ENCODE measurements around the gene ICAM5.

Gene ICAM5

GRCh38 chr19:10292789-10293636 is 3.3 kb downstream of the ICAM5 start:
- no peak for DNase-seq

GRCh38 chr19:10293637-10294367 is 4.0 kb downstream of the ICAM5 start:
- DNase-seq, result no peak

DNA sequence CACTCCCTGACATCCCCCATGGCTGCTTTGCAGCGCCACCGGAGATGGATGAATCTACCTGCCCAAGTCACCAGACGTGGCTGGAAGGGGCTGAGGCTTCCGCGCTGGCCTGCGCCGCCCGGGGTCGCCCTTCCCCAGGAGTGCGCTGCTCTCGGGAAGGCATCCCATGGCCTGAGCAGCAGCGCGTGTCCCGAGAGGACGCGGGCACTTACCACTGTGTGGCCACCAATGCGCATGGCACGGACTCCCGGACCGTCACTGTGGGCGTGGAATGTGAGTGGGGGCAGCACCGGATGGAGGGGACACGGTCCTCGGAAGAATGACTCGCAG is 4.6 kb downstream of the ICAM5 start:
- no peak for DNase-seq

DNA sequence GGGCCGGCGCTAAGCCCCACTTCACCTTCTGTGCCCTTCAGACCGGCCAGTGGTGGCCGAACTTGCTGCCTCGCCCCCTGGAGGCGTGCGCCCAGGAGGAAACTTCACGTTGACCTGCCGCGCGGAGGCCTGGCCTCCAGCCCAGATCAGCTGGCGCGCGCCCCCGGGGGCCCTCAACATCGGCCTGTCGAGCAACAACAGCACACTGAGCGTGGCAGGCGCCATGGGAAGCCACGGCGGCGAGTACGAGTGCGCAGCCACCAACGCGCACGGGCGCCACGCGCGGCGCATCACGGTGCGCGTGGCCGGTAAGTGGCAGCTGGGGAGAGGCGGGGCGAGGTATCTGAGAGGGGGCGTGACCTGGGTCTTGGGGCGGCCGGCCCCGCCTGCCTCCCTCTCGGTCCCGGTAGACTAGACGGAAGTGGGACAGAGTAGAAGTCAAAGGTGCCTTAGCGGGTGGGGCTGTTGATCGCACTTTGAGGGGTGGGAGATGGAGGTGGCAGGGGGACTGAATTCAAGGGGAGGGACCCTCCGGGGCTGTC is 5.6 kb downstream of the ICAM5 start:
- DNase-seq, result no peak

DNA sequence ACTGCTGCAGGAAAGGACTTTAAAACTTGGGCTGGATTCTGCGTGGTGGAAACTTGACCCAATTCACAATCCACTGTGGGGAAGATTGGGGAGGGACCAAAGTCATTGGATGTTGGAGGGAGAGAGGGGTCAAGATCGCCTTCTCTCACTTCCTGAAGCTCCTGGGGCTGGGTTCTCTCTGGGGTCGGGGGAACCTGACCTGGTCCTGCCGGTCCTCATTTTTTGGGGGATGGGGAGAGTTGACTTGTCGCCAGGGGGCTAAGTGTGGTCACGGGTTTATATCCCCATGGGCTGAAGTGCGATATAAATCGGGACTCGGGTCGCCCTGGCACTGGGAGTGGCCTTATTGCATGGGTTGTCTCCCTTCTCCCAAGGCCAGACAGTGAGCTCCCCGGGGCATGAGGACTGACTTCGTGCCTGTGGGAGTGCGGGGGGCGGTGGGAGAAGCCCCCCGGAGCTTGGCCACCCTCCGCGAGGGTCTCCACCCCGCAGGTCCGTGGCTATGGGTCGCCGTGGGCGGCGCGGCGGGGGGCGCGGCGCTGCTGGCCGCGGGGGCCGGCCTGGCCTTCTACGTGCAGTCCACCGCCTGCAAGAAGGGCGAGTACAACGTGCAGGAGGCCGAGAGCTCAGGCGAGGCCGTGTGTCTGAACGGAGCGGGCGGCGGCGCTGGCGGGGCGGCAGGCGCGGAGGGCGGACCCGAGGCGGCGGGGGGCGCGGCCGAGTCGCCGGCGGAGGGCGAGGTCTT is 6.3 kb downstream of the ICAM5 start:
- DNase-seq, result no peak

- DNase-seq, result no peak
These were observed 10.1 kb downstream of the ICAM5 start for GRCh38 chr19:10299545-10300458.

DNA sequence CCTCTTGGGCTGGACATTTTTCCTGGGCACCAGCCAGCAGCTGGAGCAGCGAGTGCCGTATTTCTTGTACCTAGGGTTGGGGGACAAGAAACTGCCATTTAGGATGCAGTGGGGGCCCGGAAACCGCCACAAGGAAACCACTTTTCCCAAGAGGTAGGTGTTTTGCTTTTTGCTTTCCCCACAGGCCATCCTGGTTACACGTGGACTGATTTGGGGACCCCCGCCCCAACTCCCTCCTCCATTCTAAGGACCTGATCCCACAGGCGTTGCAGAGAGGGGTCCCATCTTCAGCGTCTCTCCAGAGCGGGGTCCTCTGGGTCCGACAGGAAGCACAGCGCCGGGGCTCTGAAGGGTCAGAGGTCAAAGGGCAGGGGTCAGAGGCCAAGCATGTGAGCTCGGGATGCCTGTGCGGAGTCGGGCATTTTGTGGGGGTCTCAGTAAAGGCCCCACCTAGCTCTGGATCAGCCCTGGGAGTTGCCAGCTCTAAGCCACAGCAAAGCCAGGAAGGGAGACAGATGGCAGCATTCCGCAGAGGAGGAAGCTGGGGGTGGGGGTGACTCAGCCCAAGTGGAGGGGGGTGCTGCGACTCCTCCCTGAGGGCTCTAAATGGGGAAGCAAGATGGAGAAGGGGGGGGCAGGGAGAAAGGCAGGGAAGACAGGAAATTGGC is 15.5 kb downstream of the ICAM5 start:
- no peak for DNase-seq

GRCh38 chr19:10306327-10306726 is 16.6 kb downstream of the ICAM5 start:
- no peak for DNase-seq

GRCh38 chr19:10309423-10309822 is 19.7 kb downstream of the ICAM5 start, which contains the start of gene ZGLP1:
Gene ZGLP1 (minus strand): TSS chr19:10309815.
- no peak for DNase-seq

DNA sequence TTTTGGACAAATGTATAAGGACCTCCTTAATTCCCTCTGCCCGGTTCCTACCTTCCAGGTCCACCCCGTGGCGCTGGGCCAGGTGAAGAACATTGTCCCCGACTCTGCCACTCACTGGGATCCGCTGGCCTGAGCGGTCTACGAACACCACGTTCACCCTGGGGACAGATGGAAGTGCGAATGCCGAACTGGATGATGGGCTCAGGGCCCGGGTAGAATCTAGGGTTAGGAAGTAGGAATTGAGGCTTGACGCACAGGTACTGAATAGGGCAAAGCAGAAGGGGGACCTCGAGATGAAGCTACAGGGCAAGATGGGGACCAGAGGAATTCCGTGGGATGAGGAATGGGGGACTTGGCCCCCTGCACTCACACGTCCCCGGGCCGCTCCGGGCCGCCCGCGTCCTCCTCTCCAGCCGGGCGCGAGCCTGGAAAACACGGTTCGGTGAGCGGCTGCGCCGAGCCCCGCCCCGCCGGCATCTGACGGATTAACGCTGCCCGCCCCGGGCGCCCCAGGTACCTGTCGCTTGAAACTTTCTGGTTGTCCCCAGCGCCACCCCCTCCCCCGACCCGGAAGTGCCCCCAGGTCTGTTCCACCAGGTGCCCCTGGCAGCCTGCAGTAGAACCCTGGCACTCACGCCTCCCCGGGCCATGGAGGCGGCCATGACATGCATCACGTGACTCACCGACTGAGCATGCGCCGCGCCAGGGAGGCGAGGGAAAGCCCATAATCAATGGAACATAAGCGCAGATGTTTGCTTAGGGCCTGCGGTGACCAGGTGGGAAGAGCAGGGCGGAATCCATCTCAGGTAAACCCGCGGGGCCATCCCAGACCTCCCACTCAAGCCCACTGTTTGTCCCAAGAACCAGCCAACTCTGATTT is 25.8 kb downstream of the ICAM5 start, which contains the start of gene FDX2:
Gene FDX2 (minus strand): TSS at position 681 of the 880 bp plus-strand sequence. CDS start 19 bp downstream, at position 662.
- DNase-seq, result peak; percentile 83

GRCh38 chr19:10316229-10317044 is 26.7 kb downstream of the ICAM5 start:
- DNase-seq, result no peak

DNA sequence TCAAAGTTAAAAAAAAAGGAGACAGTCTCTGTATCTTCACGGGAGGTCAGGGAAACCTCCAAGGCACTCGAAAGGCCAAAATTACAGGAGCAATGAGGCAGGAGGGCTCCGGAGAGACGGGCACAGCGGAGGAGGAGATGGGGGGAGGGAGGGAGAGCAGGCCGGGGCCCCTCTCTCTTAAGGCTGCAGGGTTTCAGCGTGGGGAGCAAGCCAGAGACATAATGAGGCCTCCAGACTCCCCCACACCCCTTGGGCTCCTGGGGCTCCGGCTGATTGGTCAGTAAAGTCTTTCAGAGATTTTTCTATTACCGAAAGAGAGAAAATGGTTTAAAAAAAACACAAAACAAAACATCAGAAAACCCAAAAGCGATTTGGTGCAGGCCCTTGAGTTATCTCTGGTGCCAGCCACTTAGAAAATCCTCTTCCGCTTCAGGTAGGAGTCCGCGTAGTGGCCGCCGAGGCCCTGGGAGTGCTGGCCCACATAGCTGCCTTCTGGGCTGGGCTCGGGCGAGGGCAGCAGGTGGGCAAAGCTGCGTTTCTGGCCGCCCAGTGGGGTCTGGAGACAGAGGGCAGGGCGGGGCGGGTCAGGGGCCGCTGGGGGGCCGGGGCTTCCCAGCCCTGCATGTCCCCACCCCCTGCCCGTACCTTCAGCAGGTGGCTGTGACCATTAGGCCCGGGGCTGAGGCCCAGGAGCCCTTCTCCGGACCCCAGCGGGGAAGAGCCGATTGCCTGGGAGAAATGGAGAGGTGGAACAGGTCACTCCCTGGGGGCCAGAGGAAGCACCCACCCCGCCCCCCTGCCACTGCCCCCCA is 27.5 kb downstream of the ICAM5 start:
- DNase-seq, result no peak

- no peak for DNase-seq
These were observed 28.2 kb downstream of the ICAM5 start for GRCh38 chr19:10317857-10318462.

DNA sequence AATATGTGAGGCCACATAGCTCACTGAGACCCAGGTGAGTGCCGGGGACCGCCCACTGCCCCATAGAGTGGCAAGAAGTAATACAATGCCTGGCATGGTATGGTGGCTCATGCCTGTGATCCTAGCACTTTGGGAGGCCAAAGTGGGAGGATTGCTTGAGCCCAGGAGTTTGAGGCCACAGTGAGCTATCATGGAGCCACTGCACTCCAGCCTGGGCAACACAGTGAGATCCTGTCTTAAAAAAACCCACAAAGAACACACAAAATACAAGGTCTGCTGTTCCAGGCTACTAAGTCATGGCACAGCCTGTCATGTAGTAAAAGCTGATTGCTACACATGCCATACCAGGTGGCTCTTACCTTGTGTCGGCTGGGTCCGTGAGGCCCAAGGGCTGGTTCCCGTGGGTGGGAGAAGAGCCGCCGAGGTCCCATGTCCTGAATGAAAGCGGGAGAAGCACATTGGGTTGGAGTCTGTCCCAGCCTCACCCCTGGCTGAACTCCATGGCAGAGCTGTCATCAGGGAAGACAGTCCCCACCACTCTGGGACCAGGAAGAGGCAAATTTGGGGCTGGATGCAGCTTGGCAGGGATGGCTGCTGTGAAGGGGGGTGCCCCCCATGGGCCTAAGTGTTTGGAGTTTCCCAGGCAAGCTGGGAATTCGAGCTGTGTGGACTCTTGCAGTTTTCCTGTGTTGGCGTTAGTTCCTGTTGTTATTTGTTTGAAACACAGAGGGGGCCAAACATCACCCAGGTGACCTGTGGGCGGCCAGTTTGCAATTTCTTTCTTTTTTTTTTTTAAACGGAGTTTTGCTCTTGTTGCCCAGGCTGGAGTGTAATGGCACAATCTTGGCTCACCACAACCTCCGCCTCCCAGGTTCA is 29.3 kb downstream of the ICAM5 start:
- DNase-seq, result no peak

DNA sequence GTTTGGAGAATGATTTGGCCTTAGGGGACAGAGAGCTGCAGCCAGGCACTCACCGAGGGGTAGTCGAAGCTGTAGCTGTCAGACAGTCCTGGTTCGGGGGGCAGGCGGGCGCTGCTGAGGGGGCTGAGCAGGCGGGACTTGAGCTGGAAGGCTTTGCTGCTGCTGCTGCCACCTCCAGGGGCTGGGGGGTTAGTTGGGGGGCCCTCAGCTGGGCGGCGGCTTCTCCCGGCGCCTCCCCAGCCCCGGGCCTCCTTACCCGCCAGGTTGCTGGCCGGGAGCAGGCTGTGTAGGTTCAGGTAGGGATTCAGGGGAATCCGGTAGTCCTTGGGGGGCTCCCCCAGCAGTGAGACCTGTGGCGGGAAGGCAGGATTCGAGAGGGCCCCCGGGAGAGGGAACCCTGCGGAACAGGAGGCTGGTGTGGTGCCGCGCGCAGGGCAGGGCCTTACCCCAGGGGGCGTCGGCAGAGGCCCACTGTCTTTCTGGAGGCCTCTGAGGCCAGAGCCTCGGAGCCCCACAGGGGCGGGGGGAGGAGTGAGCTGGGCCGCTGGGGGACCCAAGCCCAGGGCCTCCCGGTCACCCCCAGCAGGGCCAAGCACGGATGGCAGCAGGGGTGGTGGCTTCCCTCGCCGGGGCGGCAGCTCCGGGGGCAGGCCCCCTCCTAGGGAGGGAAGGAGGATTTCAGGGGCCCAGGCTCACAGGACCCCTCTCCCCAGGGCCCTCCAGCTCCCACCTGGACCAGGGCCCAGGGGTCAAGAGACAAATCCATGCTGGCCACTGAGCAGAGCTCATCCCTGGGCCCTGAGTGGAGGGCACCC is 31.1 kb downstream of the ICAM5 start:
- DNase-seq, result no peak

GRCh38 chr19:10321417-10321797 is 31.7 kb downstream of the ICAM5 start:
- DNase-seq, result no peak
